Measurements from ENCODE around the gene PCED1A. TPM values are rescaled to one million over a fixed set of nuclear protein-coding genes. Genes with fewer than 3 reads are reported as not detected.

PCED1A gene
- total and polyA plus RNA-seq, 2 of the 8 experiments (the other 6 are each of a cell fraction or from before 2014, with no cell fraction given) = 13.4 to 18.9 TPM

DNA sequence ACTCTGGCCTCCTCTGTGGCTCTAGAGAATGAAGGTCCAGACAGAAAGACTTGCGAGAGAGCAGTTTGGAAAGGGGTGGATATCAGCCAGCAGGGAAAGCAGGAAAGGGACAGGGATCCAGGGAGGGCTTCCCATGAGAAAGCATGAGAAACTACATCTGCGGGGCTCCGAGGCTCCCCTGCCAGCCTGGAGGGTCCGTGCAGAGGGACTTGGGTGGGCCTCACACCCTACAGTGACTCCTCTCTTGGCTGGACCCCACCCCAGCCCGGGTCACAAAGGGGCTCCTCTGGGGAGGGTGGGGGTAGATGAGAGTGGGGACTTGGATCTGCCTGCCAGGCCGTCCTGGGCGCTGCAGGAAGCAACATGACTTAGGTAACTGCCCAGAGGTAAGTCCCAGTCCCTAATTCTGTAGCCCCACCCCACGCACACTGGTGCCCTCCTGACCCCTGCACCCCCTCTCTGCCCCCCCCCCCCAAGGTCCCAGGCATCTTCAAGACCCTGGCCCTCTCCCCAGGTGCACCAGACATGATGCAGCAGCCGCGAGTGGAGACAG, 24.3 kb downstream of the PCED1A start, which contains the start of gene TMEM239:
TSS of gene TMEM239 (plus strand) at position 335 of the 553 bp plus-strand sequence. CDS start at position 526, 191 bp downstream.
- no peak within 1 kb of the TSS for H2BK5ac ChIP-seq (ENCODE audit: low read depth, low read length)
- H2AK5ac ChIP-seq (ENCODE audit: low read depth, low read length) = no peak within 1 kb of the TSS
- no peaks in the 10 kb centered on the region for H3K79me2 ChIP-seq (ENCODE audit: control insufficient read depth in 1 of 2, insufficient read depth in 2 of 2, low read length in 2 of 2)
- H2BK20ac ChIP-seq (ENCODE audit: low read length) = no peak within 1 kb of the TSS
- peaks cover 10 to 26% (median 19%) of the 10 kb centered on the region in 4 experiments for H3K27me3 ChIP-seq (replicated peaks in 1 of 4; ENCODE audit: control insufficient read depth in 3 of 4, extremely low read depth in 1 of 4, insufficient read depth in 3 of 4, low read length in 3 of 4)
- no peak within 1 kb of the TSS for H3K14ac ChIP-seq (ENCODE audit: insufficient read length)
- no peak within 1 kb of the TSS for H2BK120ac ChIP-seq (replicated peaks; ENCODE audit: low read depth, low read length)
- H4K20me1 ChIP-seq (replicated peaks in 1 of 2; ENCODE audit: control insufficient read depth in 1 of 2, insufficient read depth in 2 of 2, low read length in 2 of 2) = no peaks in the 10 kb centered on the region
- peaks cover 3% of the 10 kb centered on the region; the same call in 1 of the 2 replicates for H3K23me2 ChIP-seq (ENCODE audit: low read depth, low read length)
- POLR2A ChIA-PET (ENCODE audit: partially characterized antibody) = no interaction called here
- no peak for FAIRE-seq
- no peak within 1 kb of the TSS for H3K23ac ChIP-seq (ENCODE audit: insufficient read length)
- H3K9ac ChIP-seq (replicated peaks in 1 of 4; ENCODE audit: extremely low read depth in 1 of 4, low read depth in 3 of 4, low read length in 3 of 4) = no peak within 1 kb of the TSS
- H2BK15ac ChIP-seq (ENCODE audit: low read length) = no peak within 1 kb of the TSS
- no peak within 1 kb of the TSS for H4K8ac ChIP-seq (ENCODE audit: extremely low read depth, insufficient read depth, low read length)
- H2BK12ac ChIP-seq (ENCODE audit: low read depth, low read length) = no peak within 1 kb of the TSS; the same call in 1 of the 2 replicates
- H3K4ac ChIP-seq (replicated peaks; ENCODE audit: insufficient read length, low read depth, low read length) = no peak within 1 kb of the TSS
- 81% methylated on average over 6 of the region's 10 CpGs; no CpG with 5 or more reads in 1 of the 2 experiments for WGBS, 2 experiments (ENCODE audit: extremely low coverage in 1 of 2, insufficient coverage in 1 of 2, insufficient read length in 1 of 2, insufficient replicate concordance in 2 of 2, low coverage in 1 of 2, low lambda C conversion rate in 2 of 2, missing lambda C conversion rate in 1 of 2)
- H3K27ac ChIP-seq (ENCODE audit: low read depth, low read length) = no peak within 1 kb of the TSS
- H3K18ac ChIP-seq (ENCODE audit: extremely low read depth, low read length) = no peak within 1 kb of the TSS
- no peak within 1 kb of the TSS for H3K56ac ChIP-seq (replicated peaks; ENCODE audit: insufficient read length, low read depth, low read length)
- 0 out of 8 replicates have a peak, but pooled peaks cover 0 to 2% (median 0%) of the 10 kb centered on the region in 4 experiments for H3K36me3 ChIP-seq (ENCODE audit: control insufficient read depth in 2 of 4, insufficient read depth in 4 of 4, low read length in 3 of 4)
- no peak within 1 kb of the TSS for H3K4me3 ChIP-seq (ENCODE audit: extremely low read depth in 1 of 4, insufficient read depth in 2 of 4, low read depth in 3 of 4, low read length in 4 of 4)
- H3K9me3 ChIP-seq (ENCODE audit: insufficient read depth in 2 of 2, low read depth in 1 of 2, low read length in 1 of 2) = 0 out of 4 replicates have a peak, but pooled peaks cover 0 to 7% of the 10 kb centered on the region in 2 experiments
- H3K4me2 ChIP-seq (ENCODE audit: insufficient read depth in 1 of 2, low read depth in 2 of 2, low read length in 2 of 2) = no peak within 1 kb of the TSS
- H4K5ac ChIP-seq (ENCODE audit: insufficient read length, low read depth, low read length) = no peak within 1 kb of the TSS
- H2AFZ ChIP-seq (ENCODE audit: low read length) = no peak within 1 kb of the TSS
- H3K4me1 ChIP-seq (replicated peaks in 1 of 4; ENCODE audit: control insufficient read depth in 3 of 4, insufficient read depth in 4 of 4, low read length in 3 of 4) = peaks cover 0 to 14% (median 9%) of the 10 kb centered on the region in 4 experiments; a peak in 6 of 7 replicates
- H4K91ac ChIP-seq (replicated peaks; ENCODE audit: insufficient read length, low read length) = no peak within 1 kb of the TSS
- no peak for DNase-seq (ENCODE audit: low read depth in 1 of 2, low spot score in 2 of 2)
- CTCF ChIA-PET (ENCODE audit: partially characterized antibody) = interaction anchor here (0.6 to 1.8 kb wide), 8 partner anchors 12 to 278 kb away, joined by 3 to 7 read pairs (median 4); partner anchors contain the start of gene CPXM1
- no peaks in the 10 kb centered on the region for H3K79me1 ChIP-seq (ENCODE audit: low read depth, low read length)
- TF ChIP-seq RFX5 (IDR thresholded peaks at IDR 0.05; ENCODE audit: borderline replicate concordance, low read depth, low read length) (no peak), JUND (IDR thresholded peaks at IDR 0.05; ENCODE audit: low read length) (no peak), TEAD4 (IDR thresholded peaks at IDR 0.05; ENCODE audit: low read depth, low read length) (no peak), RBBP5 (IDR thresholded peaks at IDR 0.05; ENCODE audit: borderline replicate concordance, low read depth, low read length) (no peak), POU5F1 (IDR thresholded peaks at IDR 0.05; ENCODE audit: low read depth, low read length) (no peak), SIN3A (conservative IDR thresholded peaks at IDR 0.05 in 1 of 2, IDR thresholded peaks at IDR 0.05 in 1 of 2; ENCODE audit: low read depth in 1 of 2, low read length in 2 of 2) (no peak), KDM4A (IDR thresholded peaks at IDR 0.05; ENCODE audit: low read depth, low read length, severe bottlenecking) (no peak), FOSL1 (IDR thresholded peaks at IDR 0.05; ENCODE audit: insufficient read depth, low read depth, low read length) (no peak), SIX5 (IDR thresholded peaks at IDR 0.05; ENCODE audit: low read depth, low read length) (no peak), CTBP2 (IDR thresholded peaks at IDR 0.05; ENCODE audit: borderline replicate concordance, insufficient read depth, insufficient read length, low read length) (no peak), ASH2L (IDR thresholded peaks at IDR 0.05; ENCODE audit: low read length) (no peak), PHF8 (conservative IDR thresholded peaks at IDR 0.05; ENCODE audit: low read depth, low read length) (no peak), SUZ12 (IDR thresholded peaks at IDR 0.05; ENCODE audit: low read length) (no peak)

Data from H1 (cell line).